Activated T-helper 2 cell treated with anti-CD3 and anti-CD28 coated beads, Interferon-gamma antibody, Interleukin-2, Interleukin-4, amounts not matched to agents 10 μg/mL and 5 μg/mL and 100 μg/mL, durations not matched to agents 14 hours and 24 hours and 36 hours (primary cell): Measurements from ENCODE around the gene TP53TG5. TPM values are rescaled to one million over a fixed set of nuclear protein-coding genes. Genes with fewer than 3 reads are reported as not detected.

Experiments used
- DNase-seq: peaks from one replicate; pipeline ENCODE4 v3.0.0; 2021; ENCODE audit warnings: low spot score
- H3K27ac Mint-ChIP-seq: one replicate; pipeline ENCODE4 v1.8.0; 2021; ENCODE audit warnings: mixed read lengths
- H3K27me3 Mint-ChIP-seq: one replicate; pipeline ENCODE4 v1.8.0; 2021; ENCODE audit warnings: low read depth, mixed read lengths
- H3K36me3 Mint-ChIP-seq: one replicate; pipeline ENCODE4 v1.8.0; 2021; ENCODE audit warnings: low read depth, mixed read lengths
- H3K4me1 Mint-ChIP-seq: one replicate; pipeline ENCODE4 v1.8.0; 2021; ENCODE audit warnings: low read depth, mixed read lengths
- H3K4me3 Mint-ChIP-seq: one replicate; pipeline ENCODE4 v1.8.0; 2021; ENCODE audit warnings: low read depth, mild to moderate bottlenecking, moderate library complexity, mixed read lengths
- H3K9me3 Mint-ChIP-seq: one replicate; pipeline ENCODE4 v1.8.0; 2021; ENCODE audit warnings: mixed read lengths
- intact Hi-C: fragments of 100-400 bp; cut with micrococcal nuclease; formaldehyde crosslinking; loops from one replicate; pipeline ENCODE4 v1.15.1; 2023
- total RNA-seq: library from RNA; stranded (reverse); gene quantifications from 2 replicates; pipeline ENCODE4 v1.2.3, GENCODE V29; 2022

Gene TP53TG5
- total RNA-seq, 1 donor from 2014 or later = not detected

- intact Hi-C loops = no loop called here
- Mint-ChIP-seq H3K27ac (no peak overlapping the region), H3K4me1 (peaks cover 27% of the 10 kb centered on the region), H3K4me3 (no peak overlapping the region), H3K36me3 (peaks cover 31% of the 10 kb centered on the region), H3K27me3 (no peaks in the 10 kb centered on the region), H3K9me3 (no peaks in the 10 kb centered on the region)
- DNase-seq = no peak
Observed at GRCh38 chr20:45370571-45371160, 7.5 kb downstream of the TP53TG5 start.

- peaks cover 26% of the 10 kb centered on the region for H3K4me1 Mint-ChIP-seq
- H3K27me3 Mint-ChIP-seq = no peaks in the 10 kb centered on the region
- no peak overlapping the region for H3K4me3 Mint-ChIP-seq
- DNase-seq = no peak
- H3K27ac Mint-ChIP-seq = peak overlapping the region; percentile 2
- peaks cover 34% of the 10 kb centered on the region for H3K36me3 Mint-ChIP-seq
- H3K9me3 Mint-ChIP-seq = no peaks in the 10 kb centered on the region
- intact Hi-C loops = no loop called here
Observed at GRCh38 chr20:45368221-45368980, 9.7 kb downstream of the TP53TG5 start.

- Mint-ChIP-seq H3K27ac (no peak overlapping the region), H3K36me3 (peaks cover 34% of the 10 kb centered on the region), H3K9me3 (no peaks in the 10 kb centered on the region), H3K4me1 (peaks cover 22% of the 10 kb centered on the region), H3K4me3 (no peak overlapping the region), H3K27me3 (no peaks in the 10 kb centered on the region)
- DNase-seq = no peak
- intact Hi-C loops = no loop called here
Observed at GRCh38 chr20:45367126-45367525, 11.0 kb downstream of the TP53TG5 start.

- no peaks in the 10 kb centered on the region for H3K27me3 Mint-ChIP-seq
- H3K36me3 Mint-ChIP-seq = peaks cover 34% of the 10 kb centered on the region
- peaks cover 25% of the 10 kb centered on the region for H3K4me1 Mint-ChIP-seq
- no peak overlapping the region for H3K4me3 Mint-ChIP-seq
- intact Hi-C loops = no loop called here
- H3K27ac Mint-ChIP-seq = no peak overlapping the region
- DNase-seq = no peak
- H3K9me3 Mint-ChIP-seq = no peaks in the 10 kb centered on the region
Observed at GRCh38 chr20:45366631-45367030, 11.5 kb downstream of the TP53TG5 start.

GRCh38 chr20:45366192-45366591, 11.9 kb downstream of the TP53TG5 start:
- no peaks in the 10 kb centered on the region for H3K9me3 Mint-ChIP-seq
- peaks cover 34% of the 10 kb centered on the region for H3K36me3 Mint-ChIP-seq
- DNase-seq = no peak
- peaks cover 25% of the 10 kb centered on the region for H3K4me1 Mint-ChIP-seq
- no peaks in the 10 kb centered on the region for H3K27me3 Mint-ChIP-seq
- intact Hi-C loops = no loop called here
- no peak overlapping the region for H3K4me3 Mint-ChIP-seq
- no peak overlapping the region for H3K27ac Mint-ChIP-seq

- H3K27ac Mint-ChIP-seq = no peak overlapping the region
- H3K27me3 Mint-ChIP-seq = no peaks in the 10 kb centered on the region
- H3K4me1 Mint-ChIP-seq = peaks cover 25% of the 10 kb centered on the region
- intact Hi-C loops = no loop called here
- H3K9me3 Mint-ChIP-seq = no peaks in the 10 kb centered on the region
- peaks cover 34% of the 10 kb centered on the region for H3K36me3 Mint-ChIP-seq
- no peak for DNase-seq
- peak overlapping the region; percentile 10 for H3K4me3 Mint-ChIP-seq
Observed at GRCh38 chr20:45365444-45365970, 12.6 kb downstream of the TP53TG5 start.

GRCh38 chr20:45363611-45364492, 14.3 kb downstream of the TP53TG5 start:
- no peak for DNase-seq
- peaks cover 28% of the 10 kb centered on the region for H3K36me3 Mint-ChIP-seq
- intact Hi-C loops = loop anchor here (1.0 to 2.0 kb wide), 3 partner anchors 10 to 53 kb away; partner anchors contain the start of genes PIGT and SDC4
- H3K27ac Mint-ChIP-seq = no peak overlapping the region
- H3K9me3 Mint-ChIP-seq = no peaks in the 10 kb centered on the region
- H3K4me3 Mint-ChIP-seq = peak overlapping the region; percentile 93
- peaks cover 27% of the 10 kb centered on the region for H3K4me1 Mint-ChIP-seq
- H3K27me3 Mint-ChIP-seq = no peaks in the 10 kb centered on the region

- Mint-ChIP-seq H3K27me3 (no peaks in the 10 kb centered on the region), H3K27ac (peak within 1 kb of the TSS; percentile 94), H3K9me3 (no peaks in the 10 kb centered on the region), H3K4me1 (peaks cover 28% of the 10 kb centered on the region), H3K36me3 (peaks cover 21% of the 10 kb centered on the region), H3K4me3 (peak within 1 kb of the TSS; percentile 93)
- peak; percentile 98 for DNase-seq
- intact Hi-C loops = loop anchor here (1.0 to 2.0 kb wide), 4 partner anchors 9 to 74 kb away; partner anchors contain the start of genes PIGT and SDC4
Observed at GRCh38 chr20:45362804-45363610, 15.1 kb downstream of the TP53TG5 start, which contains the start of gene SYS1. TSS of gene SYS1 (plus strand) at chr20:45363156. CDS start at chr20:45363532, 376 bp downstream.

- peaks cover 33% of the 10 kb centered on the region for H3K4me1 Mint-ChIP-seq
Observed at GRCh38 chr20:45361793-45362192, 16.3 kb downstream of the TP53TG5 start.

GRCh38 chr20:45359406-45360148, 18.5 kb downstream of the TP53TG5 start:
- Mint-ChIP-seq H3K36me3 (no peaks in the 10 kb centered on the region), H3K27me3 (no peaks in the 10 kb centered on the region), H3K9me3 (no peaks in the 10 kb centered on the region), H3K4me1 (peaks cover 53% of the 10 kb centered on the region), H3K4me3 (no peak overlapping the region), H3K27ac (no peak overlapping the region)
- intact Hi-C loops = loop anchor here (5.0 kb wide), 1 partner anchor 42 kb away; no protein-coding TSS in a partner anchor
- no peak for DNase-seq

More at GRCh38 chr20:45361793-45362192, 16.3 kb downstream of the TP53TG5 start:
- peaks cover 11% of the 10 kb centered on the region for H3K36me3 Mint-ChIP-seq
- no peak for DNase-seq
- no peaks in the 10 kb centered on the region for H3K9me3 Mint-ChIP-seq
- H3K27ac Mint-ChIP-seq = no peak overlapping the region
- H3K27me3 Mint-ChIP-seq = no peaks in the 10 kb centered on the region
- H3K4me3 Mint-ChIP-seq = no peak overlapping the region
- intact Hi-C loops = loop anchor here (1.0 to 2.0 kb wide), 2 partner anchors 55 to 76 kb away; partner anchors contain the start of gene PIGT

GRCh38 chr20:45359069-45359405, 19.1 kb downstream of the TP53TG5 start:
- Mint-ChIP-seq H3K36me3 (no peaks in the 10 kb centered on the region), H3K27ac (no peak overlapping the region), H3K4me1 (peaks cover 56% of the 10 kb centered on the region), H3K27me3 (no peaks in the 10 kb centered on the region), H3K4me3 (no peak overlapping the region), H3K9me3 (no peaks in the 10 kb centered on the region)
- no peak for DNase-seq
- intact Hi-C loops = loop anchor here (5.0 kb wide), 1 partner anchor 42 kb away; no protein-coding TSS in a partner anchor
